ENCODE measurements around the gene MPV17L2.
A peak's percentile ranks its signal among the peaks of the same experiment; 100 is the strongest.
"Not testable (repeated sequence)": the region's sequence is repeated elsewhere in the genome, so short reads cannot be mapped to it uniquely, and the experiment has no call there.

Gene MPV17L2

GRCh38 chr19:18192673-18193387, at the start of gene MPV17L2:
MPV17L2 (plus strand) TSS chr19:18193218; CDS start chr19:18193282, 64 bp downstream.
- peak; percentile 100 for DNase-seq (ENCODE audit: low spot score)

DNA sequence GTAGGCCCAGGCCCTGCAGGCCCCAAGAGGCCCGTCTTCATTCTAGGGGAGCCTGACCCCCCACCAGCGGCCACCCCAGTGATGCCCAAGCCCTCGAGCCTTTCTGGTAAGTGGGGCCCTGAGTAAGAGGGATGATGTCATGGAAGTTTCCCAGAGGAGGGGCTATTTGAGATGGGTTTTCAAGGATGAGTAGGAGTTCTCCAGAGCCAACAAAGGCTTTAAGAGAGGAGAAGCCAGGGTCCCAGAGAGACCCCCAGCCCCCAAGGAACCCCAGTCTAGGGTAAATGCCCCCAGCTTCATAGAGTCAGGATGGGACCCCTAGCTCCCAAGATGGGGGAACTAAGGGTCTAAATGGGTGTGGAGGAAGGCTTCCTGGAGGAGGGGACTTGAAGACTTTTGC, 49.1 kb upstream of the MPV17L2 start:
- no peak for DNase-seq (ENCODE audit: low spot score)

DNA sequence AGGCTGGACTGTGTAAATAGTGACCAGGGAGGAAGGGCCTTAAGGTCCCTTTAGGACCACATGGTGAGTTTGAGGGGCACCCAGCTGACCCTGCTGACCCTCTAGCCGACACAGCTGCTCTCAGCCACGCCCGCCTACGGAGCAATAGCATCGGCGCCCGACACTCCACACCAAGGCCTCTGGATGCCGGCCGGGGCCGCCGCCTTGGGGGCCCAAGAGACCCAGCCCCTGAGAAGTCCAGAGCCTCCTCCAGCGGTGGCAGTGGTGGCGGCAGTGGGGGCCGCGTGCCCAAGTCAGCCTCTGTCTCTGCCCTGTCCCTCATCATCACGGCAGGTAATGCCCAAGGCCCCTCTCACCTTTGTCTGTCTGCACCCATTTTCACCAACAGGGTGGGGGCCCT, 48.7 kb upstream of the MPV17L2 start:
- no peak for DNase-seq (ENCODE audit: low spot score)

DNA sequence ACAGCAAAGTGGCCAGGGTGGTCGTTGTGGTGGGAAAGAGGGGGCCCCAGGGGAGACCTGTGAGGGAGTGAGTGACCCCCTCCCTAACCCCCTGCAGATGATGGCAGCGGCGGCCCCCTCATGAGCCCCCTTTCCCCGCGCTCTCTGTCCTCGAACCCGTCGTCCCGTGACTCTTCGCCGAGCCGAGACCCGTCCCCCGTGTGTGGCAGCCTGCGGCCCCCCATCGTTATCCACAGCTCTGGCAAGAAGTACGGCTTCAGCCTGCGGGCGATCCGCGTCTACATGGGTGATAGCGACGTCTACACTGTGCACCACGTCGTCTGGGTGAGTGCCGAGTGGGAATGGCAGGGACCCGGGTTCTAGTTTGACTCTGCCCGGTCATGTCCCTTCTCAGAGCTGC, 48.1 kb upstream of the MPV17L2 start:
- DNase-seq (ENCODE audit: low spot score), result no peak

DNA sequence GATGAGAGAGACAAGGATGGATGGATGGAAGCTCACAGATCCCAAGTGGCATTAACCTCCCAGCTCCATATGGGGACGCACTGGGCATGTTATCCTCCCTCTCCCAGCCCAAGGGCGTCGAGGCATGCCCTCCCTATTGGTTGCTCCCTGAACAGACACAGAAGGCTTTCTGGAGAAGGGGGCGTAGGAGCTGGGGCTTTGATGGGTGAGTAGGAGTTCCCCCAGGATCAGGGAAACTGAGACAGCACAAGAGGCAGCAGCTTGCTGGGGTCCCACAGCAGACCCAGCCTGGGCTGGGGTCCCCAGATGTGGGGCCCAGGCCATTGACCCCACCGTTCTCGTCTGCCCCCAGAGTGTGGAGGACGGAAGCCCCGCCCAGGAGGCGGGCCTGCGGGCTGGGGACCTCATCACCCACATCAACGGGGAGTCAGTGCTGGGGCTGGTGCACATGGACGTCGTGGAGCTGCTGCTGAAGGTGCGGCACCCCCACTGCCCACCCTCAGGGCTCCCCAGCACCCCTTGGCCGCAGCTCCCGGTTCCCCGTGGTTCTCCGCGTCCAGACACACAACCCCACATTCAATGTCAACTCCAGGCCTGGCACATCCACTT, 47.5 kb upstream of the MPV17L2 start:
- DNase-seq (ENCODE audit: low spot score), result no peak

DNA sequence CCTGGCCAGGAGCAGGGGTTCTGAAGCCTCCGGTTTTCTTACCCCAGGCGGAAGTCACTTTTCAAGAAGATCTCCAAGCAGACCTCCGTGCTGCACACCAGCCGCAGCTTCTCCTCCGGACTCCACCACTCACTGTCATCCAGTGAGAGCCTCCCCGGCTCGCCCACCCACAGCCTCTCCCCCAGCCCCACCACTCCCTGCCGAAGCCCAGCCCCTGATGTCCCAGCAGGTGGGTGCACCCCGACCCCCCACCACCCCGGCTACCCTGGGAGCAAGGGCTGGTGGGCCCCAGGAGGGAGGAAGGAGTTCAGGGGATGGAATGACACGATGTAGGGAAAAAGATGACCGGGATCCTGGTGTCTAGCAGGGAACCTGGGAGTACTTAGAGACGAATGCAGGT, 45.6 kb upstream of the MPV17L2 start:
- DNase-seq (ENCODE audit: low spot score), result no peak

DNA sequence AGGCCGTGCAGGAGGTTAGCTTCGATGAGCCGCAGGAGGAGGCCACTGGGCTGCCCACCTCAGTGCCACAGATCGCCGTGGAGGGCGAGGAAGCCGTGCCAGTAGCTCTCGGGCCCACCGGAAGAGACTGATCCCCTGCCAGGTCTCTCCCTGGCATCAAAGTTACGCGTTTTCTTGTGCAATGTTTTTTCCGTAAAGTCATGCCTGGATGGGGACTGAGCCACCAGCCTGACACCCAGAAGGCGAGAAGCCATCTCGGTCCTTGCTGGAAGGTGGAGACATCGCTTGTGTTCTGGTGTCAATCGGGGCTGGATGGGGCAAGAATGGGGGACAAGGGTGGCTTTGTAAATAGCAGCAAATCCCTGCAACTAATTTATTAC, 43.4 kb upstream of the MPV17L2 start:
- no peak for DNase-seq (ENCODE audit: low spot score)

GRCh38 chr19:18150776-18151624, 42.0 kb upstream of the MPV17L2 start:
- no peak for DNase-seq (ENCODE audit: low spot score)

GRCh38 chr19:18152442-18152816, 40.6 kb upstream of the MPV17L2 start:
- peak; percentile 98 for DNase-seq (ENCODE audit: low spot score)

- DNase-seq (ENCODE audit: low spot score), result peak; percentile 99
Measured at GRCh38 chr19:18152817-18153555, 40.0 kb upstream of the MPV17L2 start, which contains the start of gene PIK3R2. PIK3R2 (plus strand) TSS chr19:18153163; CDS start chr19:18155880, 2,717 bp downstream.

GRCh38 chr19:18153556-18154134, 39.4 kb upstream of the MPV17L2 start:
- DNase-seq (ENCODE audit: low spot score), result no peak

DNA sequence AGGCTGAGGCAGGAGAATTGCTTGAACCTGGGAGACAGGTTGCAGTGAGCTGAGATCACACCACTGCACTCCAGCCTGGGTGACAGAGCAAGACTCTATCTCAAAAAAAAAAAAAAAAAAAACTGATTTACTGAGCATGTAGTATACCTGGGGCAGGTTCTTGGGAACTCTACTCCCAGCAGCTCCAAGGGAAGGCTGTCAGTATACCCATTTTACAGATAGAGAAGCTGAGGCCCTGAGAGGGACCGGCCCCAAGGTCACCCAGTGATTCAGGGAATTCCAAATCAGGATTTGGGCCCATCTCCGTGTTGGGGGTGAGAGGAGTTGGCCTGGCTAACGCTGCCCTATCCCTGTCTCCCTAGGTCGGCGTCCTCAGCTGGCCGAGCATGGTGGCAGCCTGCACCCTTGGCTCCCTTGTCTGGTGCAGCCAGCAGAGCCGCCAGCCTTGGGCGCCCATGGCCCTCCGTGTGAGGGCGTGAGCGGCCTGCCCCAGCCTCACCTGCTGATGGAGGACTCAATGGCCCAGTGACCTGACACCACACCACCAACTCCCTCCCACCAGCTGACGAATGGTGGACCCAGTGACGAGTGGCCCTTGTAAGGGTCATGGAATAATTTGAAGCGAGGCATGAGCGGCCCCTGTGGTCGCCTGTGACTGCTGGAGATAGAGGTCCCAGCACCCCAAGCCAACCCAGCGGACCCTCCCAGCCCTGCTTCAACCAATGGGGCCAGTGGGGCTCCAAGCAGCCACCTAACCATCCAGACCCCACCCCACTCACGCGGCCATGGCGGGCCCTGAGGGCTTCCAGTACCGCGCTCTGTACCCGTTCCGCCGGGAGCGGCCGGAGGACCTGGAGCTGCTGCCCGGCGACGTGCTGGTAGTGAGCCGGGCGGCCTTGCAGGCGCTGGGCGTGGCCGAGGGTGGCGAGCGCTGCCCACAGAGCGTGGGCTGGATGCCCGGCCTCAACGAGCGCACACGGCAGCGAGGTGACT, 37.6 kb upstream of the MPV17L2 start:
- no peak for DNase-seq (ENCODE audit: low spot score)

DNA sequence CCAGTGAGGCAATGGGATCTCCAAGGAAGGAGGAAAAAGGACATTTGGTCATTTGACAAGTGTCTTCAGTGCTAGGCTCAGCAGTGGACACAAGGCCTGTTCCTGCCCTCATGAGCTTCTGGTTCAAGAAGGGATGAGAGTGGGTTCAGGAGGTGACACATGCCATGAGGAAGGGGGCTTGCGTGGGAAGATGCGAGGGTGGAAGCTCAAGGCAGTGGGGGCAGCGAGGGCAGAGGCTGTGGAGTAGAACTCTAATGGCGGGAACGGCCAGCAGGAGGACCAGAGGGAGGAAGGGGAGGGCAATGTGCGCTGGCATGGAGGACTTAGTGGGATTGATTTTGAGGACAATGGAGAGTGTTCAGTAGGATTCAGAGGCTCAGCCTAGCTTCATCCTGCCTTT, 36.8 kb upstream of the MPV17L2 start:
- no peak for DNase-seq (ENCODE audit: low spot score)

- peak; percentile 35 for DNase-seq (ENCODE audit: low spot score)
Measured at GRCh38 chr19:18156841-18157464, 36.1 kb upstream of the MPV17L2 start.

DNA sequence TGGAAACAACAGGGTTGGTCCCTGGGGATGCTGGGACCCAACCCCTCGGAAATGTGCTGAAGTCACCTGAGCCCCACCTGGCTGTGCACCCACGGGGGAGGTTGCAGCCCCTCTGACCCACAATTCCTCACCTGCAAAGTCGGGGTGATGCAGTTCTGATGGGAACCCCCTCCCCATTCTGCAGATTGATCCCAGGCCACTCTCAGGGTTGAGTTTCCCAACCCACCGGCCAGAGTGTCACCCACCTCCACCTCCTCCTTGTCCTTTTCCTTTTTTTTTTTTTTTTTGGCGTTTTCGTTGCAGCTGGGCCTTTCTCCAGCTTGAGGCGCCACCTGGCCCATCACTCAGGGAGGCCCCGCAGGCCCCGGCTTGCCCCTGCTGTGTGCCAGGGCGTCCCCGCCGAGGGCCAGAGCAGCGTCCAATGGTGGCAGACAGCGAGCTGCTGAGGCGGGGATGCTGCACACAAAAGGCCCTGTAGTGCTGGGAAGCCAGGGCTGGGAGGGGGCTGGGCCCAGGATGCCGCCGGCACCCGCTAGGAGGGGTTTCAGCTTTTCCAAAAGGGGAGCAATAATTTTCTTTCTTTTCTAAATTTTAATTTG, 35.5 kb upstream of the MPV17L2 start:
- DNase-seq (ENCODE audit: low spot score), result no peak

DNA sequence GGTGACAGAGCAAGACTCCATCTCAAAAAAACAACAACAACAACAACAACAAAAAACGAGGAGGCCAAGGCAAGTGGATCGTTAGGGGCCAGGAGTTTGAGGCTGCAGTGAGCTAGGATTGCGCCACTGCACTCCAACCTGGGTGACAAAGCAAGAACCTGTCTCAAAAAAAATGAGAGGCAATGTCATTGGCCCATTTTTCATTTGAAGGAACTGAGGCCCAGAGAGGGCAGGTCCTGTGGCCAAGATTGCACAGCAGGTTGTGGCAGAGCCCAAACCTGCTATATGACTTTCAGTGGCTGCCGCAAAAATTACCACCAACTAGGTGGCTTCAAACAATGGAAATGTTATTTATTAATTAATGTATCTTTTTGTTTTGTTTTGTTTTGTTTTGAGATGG, 34.6 kb upstream of the MPV17L2 start:
- DNase-seq (ENCODE audit: low spot score), result no peak

DNA sequence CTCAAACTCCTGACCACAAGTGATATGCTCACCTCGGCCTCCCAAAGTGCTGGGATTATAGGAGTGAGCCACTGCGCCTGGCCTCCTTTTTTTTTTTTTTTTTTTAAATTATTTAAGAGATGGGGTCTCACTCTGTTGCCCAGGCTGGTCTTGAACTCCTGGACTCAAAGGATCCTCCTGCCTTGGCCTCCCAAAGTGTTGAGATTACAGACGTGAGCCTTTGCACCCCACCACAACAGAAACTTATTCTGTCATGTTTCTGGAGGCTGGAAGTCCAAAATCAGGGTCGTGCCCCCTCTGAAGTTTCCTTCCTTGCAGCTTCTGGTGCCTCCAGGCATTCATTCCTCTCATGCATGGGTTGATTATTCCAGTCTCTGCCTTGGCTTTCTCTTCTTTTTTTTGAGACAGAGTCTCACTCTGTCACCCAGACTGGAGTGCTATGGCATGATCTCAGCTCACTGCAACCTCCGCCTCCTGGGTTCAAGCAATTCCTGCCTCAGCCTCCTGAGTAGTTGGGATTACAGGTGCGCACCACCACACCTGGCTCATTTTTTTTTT, 33.9 kb upstream of the MPV17L2 start:
- DNase-seq (ENCODE audit: low spot score), result not testable (repeated sequence)

- DNase-seq (ENCODE audit: low spot score), result no peak
Measured at GRCh38 chr19:18159810-18160209, 33.2 kb upstream of the MPV17L2 start.

DNA sequence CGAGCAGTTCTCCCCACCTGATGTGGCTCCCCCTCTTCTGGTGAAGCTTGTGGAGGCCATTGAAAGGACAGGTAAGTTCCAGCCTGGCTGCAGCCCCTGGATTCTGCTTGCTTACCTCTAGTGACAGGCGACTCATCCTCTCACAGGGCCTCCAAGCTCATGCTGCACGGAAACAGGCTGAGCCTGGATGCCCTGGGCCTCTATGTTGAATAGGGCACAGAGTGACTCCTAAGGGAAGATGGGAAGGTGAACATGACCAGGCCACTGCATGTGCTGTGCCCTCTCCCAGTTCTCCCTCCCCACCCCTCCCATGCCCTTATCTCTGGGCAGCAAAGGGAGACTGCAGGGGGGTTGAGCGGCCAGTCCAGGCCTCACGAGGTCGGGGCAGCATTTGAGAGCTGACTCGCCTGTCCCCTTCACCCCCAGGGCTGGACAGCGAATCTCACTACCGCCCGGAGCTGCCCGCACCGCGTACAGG, 32.5 kb upstream of the MPV17L2 start:
- DNase-seq (ENCODE audit: low spot score), result peak; percentile 50

All from RKO (cell line).